H1 (cell line): ENCODE measurements around the gene REPS1.

Source experiments
- EZH2 ChIP-seq: fragments of 200-600 bp; sonication (generic); IDR thresholded peaks from 2 replicates; pipeline ENCODE4 v1.7.1; 2012; ENCODE audit warnings: low read depth, mild to moderate bottlenecking, moderate library complexity, low read length, inconsistent platforms; ENCODE audit not compliant: severe bottlenecking
- FOSL1 ChIP-seq: IDR thresholded peaks from 2 replicates; pipeline ENCODE4 v1.6.1; 2011; ENCODE audit warnings: mild to moderate bottlenecking, low read depth, low read length, moderate library complexity; ENCODE audit not compliant: insufficient read depth
- MAFK ChIP-seq: IDR thresholded peaks from 2 replicates; pipeline ENCODE4 v1.6.1; 2012; ENCODE audit warnings: low read depth, mild to moderate bottlenecking, improper control_type of control experiment, low read length
- POLR2A ChIP-seq, 2 experiments: IDR thresholded peaks; 1 replicate in 1 of 2; 2 replicates in 1 of 2; pipeline ENCODE4 v1.6.1; 2011; ENCODE audit warnings: low read depth in 2 of 2, low read length in 2 of 2, mild to moderate bottlenecking in 2 of 2; ENCODE audit errors: control extremely low read depth in 1 of 2
- SIN3A ChIP-seq, 2 experiments: IDR thresholded peaks in 1 of 2; conservative IDR thresholded peaks in 1 of 2; 2 replicates each; pipeline ENCODE4 v1.6.1; 2011 to 2012; ENCODE audit warnings: low read length in 2 of 2, improper control_type of control experiment in 1 of 2, low read depth in 1 of 2, mild to moderate bottlenecking in 1 of 2
- SP2 ChIP-seq: IDR thresholded peaks from 2 replicates; pipeline ENCODE4 v1.6.1; 2012; ENCODE audit warnings: mild to moderate bottlenecking, low read length, inconsistent platforms
- SRF ChIP-seq: IDR thresholded peaks from 2 replicates; pipeline ENCODE4 v1.6.1; 2011; ENCODE audit warnings: mild to moderate bottlenecking, low read depth, low read length, moderate library complexity
- TF ChIP-seq, protein P1 (sequence below), 3 experiments: IDR thresholded peaks; 1 replicate in 2 of 3; 2 replicates in 1 of 3; pipeline versions ENCODE4 v1.5.1 to v1.6.1; 2011; ENCODE audit warnings: low read length in 3 of 3, mild to moderate bottlenecking in 3 of 3, inconsistent platforms in 2 of 3, low read depth in 1 of 3, moderate library complexity in 1 of 3; ENCODE audit not compliant: insufficient read depth in 1 of 3; ENCODE audit errors: control extremely low read depth in 1 of 3
- TF ChIP-seq, protein P2 (sequence below): IDR thresholded peaks from 2 replicates; pipeline ENCODE4 v1.6.1; 2012; ENCODE audit warnings: inconsistent platforms
- TF ChIP-seq, protein P3 (sequence below): IDR thresholded peaks from 2 replicates; pipeline ENCODE4 v1.6.1; 2011; ENCODE audit warnings: low read length, improper control_type of control experiment

DNA sequence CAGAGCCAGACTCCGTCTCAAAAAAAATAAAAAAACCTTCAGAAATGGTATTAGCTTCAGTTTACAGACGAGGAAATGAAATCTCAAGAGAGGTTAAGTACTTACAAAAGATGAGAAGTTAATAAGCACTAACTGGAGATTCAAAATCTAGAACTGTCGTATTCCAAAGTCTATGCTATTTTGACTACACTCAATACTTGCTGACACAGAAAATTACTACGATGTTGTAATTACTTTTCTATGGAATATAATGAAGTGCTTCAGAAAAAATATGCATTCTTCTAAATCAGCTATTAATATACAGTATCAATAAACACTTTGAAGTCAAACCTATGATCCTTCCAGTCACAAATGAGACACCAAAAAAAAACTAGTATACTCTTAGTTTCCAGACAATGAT lies 12.2 kb downstream of the REPS1 start:
- TF ChIP-seq, protein P1, sequence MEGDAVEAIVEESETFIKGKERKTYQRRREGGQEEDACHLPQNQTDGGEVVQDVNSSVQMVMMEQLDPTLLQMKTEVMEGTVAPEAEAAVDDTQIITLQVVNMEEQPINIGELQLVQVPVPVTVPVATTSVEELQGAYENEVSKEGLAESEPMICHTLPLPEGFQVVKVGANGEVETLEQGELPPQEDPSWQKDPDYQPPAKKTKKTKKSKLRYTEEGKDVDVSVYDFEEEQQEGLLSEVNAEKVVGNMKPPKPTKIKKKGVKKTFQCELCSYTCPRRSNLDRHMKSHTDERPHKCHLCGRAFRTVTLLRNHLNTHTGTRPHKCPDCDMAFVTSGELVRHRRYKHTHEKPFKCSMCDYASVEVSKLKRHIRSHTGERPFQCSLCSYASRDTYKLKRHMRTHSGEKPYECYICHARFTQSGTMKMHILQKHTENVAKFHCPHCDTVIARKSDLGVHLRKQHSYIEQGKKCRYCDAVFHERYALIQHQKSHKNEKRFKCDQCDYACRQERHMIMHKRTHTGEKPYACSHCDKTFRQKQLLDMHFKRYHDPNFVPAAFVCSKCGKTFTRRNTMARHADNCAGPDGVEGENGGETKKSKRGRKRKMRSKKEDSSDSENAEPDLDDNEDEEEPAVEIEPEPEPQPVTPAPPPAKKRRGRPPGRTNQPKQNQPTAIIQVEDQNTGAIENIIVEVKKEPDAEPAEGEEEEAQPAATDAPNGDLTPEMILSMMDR (IDR thresholded peaks at IDR 0.05; ENCODE audit: control extremely low read depth in 1 of 3, insufficient read depth in 1 of 3, low read depth in 1 of 3, low read length in 3 of 3), result no peak
- TF ChIP-seq, protein P2, sequence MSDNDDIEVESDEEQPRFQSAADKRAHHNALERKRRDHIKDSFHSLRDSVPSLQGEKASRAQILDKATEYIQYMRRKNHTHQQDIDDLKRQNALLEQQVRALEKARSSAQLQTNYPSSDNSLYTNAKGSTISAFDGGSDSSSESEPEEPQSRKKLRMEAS, result no peak
- no peak for TF ChIP-seq POLR2A (IDR thresholded peaks at IDR 0.05; ENCODE audit: control extremely low read depth in 1 of 2, low read depth in 2 of 2, low read length in 2 of 2)
- no peak for TF ChIP-seq SP2
- no peak for TF ChIP-seq EZH2
- TF ChIP-seq, protein P3, sequence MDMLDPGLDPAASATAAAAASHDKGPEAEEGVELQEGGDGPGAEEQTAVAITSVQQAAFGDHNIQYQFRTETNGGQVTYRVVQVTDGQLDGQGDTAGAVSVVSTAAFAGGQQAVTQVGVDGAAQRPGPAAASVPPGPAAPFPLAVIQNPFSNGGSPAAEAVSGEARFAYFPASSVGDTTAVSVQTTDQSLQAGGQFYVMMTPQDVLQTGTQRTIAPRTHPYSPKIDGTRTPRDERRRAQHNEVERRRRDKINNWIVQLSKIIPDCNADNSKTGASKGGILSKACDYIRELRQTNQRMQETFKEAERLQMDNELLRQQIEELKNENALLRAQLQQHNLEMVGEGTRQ, result no peak
- no peak for TF ChIP-seq MAFK
- TF ChIP-seq SIN3A (conservative IDR thresholded peaks at IDR 0.05 in 1 of 2, IDR thresholded peaks at IDR 0.05 in 1 of 2; ENCODE audit: low read depth in 1 of 2, low read length in 2 of 2), result no peak
- no peak for TF ChIP-seq SRF
- no peak for TF ChIP-seq FOSL1
